ENCODE results near the gene SLC35B4.

DNA sequence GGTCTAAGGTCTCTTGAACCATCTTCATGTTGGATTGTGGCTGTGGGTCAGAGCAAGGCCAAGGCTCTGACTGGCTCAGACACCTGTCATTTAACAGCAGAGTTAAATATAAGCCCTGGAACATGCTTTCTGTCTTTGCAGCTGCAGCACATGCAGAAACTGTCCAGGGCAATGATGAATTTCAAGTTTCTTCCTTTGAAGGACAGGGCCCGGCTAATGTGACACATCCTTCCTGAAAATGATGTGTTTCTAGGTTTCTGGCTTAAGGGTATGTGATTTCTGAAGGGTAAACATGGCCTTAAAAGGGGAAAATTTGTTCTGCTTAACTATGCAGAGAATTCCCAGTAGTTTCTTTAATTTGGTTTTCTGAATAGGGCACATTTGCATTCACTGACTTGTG, 34.0 kb upstream of the SLC35B4 start:
- TF ChIP-seq, protein P1, sequence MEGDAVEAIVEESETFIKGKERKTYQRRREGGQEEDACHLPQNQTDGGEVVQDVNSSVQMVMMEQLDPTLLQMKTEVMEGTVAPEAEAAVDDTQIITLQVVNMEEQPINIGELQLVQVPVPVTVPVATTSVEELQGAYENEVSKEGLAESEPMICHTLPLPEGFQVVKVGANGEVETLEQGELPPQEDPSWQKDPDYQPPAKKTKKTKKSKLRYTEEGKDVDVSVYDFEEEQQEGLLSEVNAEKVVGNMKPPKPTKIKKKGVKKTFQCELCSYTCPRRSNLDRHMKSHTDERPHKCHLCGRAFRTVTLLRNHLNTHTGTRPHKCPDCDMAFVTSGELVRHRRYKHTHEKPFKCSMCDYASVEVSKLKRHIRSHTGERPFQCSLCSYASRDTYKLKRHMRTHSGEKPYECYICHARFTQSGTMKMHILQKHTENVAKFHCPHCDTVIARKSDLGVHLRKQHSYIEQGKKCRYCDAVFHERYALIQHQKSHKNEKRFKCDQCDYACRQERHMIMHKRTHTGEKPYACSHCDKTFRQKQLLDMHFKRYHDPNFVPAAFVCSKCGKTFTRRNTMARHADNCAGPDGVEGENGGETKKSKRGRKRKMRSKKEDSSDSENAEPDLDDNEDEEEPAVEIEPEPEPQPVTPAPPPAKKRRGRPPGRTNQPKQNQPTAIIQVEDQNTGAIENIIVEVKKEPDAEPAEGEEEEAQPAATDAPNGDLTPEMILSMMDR (IDR thresholded peaks at IDR 0.05), result no peak
- no peak for TF ChIP-seq POLR2A (IDR thresholded peaks at IDR 0.05)

Data from testis (tissue), 2 donors.